HG03060 (cell line): ENCODE measurements around the gene FARP1.
"Not testable (repeated sequence)": the region's sequence is repeated elsewhere in the genome, so short reads cannot be mapped to it uniquely, and the experiment has no call there.

ENCODE experiments used
- ATAC-seq: cut with Tn5 transposase; IDR thresholded peaks from one replicate; pipeline ENCODE4 v1.9.1; 2021; ENCODE audit warnings: low read depth, moderate number of reproducible peaks; ENCODE audit not compliant: unreplicated experiment

The FARP1 gene

GRCh38 chr13:98222081-98222554, 79.2 kb downstream of the FARP1 start:
- no peak for ATAC-seq

- no peak for ATAC-seq
These were observed 79.9 kb downstream of the FARP1 start for GRCh38 chr13:98222816-98223215.

- ATAC-seq, result no peak
These were observed 80.8 kb downstream of the FARP1 start for GRCh38 chr13:98223741-98224140.

DNA sequence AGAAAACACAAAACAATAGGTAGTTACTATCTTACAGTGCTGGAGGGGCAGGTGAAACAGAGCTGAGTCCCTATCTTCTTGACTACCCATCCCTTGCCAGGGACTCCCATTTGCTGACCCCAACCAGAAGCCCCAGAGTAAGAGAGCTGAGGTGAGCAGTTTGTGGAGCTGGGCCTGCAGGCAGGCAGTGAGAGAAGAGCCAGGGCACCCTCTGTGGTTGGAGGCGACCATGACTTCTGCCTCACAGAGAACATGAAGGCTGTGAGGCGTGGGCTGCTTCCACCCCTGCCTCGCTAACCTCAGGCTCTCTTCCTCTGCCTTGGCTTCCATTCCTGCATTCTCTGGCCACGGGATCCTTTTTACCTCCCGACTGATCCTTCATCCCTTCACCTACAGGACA, 81.7 kb downstream of the FARP1 start:
- ATAC-seq, result no peak

GRCh38 chr13:98225036-98225940, 82.4 kb downstream of the FARP1 start:
- ATAC-seq, result no peak

DNA sequence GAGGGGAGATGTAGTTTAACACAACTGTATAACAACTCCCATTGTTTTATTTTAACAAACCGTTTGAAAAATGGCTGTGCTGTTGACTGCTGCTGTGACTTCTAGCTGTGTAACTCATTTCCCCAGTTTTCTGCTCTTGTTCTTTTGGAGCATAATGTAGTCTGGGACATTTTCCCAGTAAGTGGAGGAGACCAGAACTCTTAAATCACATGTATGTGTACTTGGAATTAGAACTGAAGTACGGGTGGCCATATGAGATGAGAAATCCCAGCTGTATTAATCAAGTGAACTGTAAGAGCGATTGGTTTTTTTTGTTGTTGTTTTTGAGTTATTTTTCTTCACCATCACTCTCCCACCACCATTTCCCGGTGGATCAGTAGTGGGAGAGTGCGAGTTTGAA, 83.6 kb downstream of the FARP1 start:
- no peak for ATAC-seq

GRCh38 chr13:98228661-98229341, 85.9 kb downstream of the FARP1 start:
- ATAC-seq, result no peak

- not testable (repeated sequence) for ATAC-seq
These were observed 87.9 kb downstream of the FARP1 start for GRCh38 chr13:98230762-98231161.

GRCh38 chr13:98232456-98232855, 89.6 kb downstream of the FARP1 start:
- no peak for ATAC-seq

DNA sequence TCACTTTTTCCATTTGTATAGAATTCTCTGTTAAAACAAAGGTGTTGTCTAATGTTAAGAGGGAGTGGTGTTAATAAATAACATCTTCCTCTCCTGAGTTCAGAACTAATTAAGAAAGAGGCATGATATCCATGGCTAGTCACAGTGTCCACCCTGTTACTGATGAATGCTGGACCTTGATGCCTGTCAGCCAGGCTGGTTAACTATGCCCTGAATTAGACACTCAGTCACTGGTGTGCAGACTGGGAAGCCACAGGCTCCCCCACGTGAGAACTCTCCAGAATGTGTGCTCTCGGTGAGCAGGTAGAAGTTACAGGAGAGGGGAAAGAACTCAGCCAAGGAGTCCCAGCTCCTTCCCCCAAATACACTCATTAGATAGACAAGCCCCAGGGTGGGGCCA, 90.2 kb downstream of the FARP1 start:
- ATAC-seq, result no peak

- no peak for ATAC-seq
These were observed 91.5 kb downstream of the FARP1 start for GRCh38 chr13:98234348-98234747.

GRCh38 chr13:98236197-98236596, 93.3 kb downstream of the FARP1 start:
- no peak for ATAC-seq

- ATAC-seq, result no peak
These were observed 94.4 kb downstream of the FARP1 start for GRCh38 chr13:98237331-98237730.

DNA sequence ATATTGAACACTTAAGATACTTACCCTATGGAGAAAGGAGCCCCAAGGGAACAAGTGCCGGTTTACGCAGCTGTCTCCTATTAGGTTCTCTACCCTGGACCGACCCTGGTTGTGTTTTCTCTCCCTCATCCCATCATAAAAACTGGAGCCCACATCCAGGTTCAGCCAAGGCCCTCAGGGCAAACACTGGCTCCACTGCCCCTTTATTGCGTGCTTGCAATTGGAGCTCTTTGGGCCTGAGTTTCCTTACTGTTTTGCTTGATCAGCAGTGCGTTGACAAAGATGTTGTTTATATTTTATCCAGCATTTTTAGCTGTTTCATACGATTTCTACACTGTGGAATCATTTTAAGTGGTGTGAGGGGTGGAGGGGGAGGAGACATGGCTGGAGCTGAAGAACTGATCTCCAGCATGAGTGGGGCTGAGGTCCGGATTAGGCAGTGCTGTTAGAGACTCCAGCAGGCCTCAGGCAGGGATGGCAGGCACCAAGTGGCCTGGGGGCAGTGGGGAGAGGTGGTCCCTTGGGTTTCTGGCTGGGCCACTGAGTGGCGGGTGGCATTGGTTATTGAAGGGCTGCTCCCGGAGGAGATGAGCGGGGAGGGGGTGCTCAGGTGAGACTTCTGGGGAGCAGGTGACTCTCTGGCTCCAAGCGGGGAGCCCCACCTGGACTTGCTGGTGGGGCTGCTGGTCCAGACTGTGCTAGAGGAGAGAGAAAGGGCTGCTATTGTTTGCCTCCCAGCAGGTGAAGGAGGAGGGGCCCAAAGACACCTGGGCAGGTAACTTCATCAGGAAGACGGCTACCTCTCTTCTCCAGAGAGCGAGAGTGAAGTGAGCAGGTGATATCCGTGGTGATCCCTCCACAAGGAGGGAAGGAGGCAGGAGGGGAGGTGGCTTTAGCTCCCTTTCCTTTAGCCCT, 96.5 kb downstream of the FARP1 start:
- no peak for ATAC-seq

DNA sequence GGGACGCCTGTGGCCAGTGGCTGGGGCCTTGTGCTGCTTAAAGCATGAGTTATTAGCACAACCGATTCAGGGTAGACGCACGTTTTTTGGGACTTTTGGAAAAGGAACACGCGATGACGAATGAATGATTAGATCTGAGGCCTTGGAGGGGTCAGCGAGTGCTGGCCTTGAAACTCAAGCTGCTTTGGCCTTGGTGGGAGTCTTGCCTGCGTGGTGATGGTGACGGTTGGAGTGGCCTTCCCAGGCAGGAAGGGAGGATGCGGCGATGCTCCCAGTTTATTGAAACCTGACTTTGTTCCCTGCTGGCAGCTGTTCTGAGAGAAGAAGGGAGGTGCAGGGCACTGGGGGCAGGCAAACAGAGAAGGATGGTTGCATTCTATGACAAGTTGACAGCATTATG, 97.2 kb downstream of the FARP1 start:
- ATAC-seq, result no peak

- ATAC-seq, result no peak
These were observed 98.1 kb downstream of the FARP1 start for GRCh38 chr13:98240974-98241373.

- ATAC-seq, result no peak
These were observed 99.1 kb downstream of the FARP1 start for GRCh38 chr13:98241976-98242375.

GRCh38 chr13:98242403-98242802, 99.5 kb downstream of the FARP1 start:
- no peak for ATAC-seq

DNA sequence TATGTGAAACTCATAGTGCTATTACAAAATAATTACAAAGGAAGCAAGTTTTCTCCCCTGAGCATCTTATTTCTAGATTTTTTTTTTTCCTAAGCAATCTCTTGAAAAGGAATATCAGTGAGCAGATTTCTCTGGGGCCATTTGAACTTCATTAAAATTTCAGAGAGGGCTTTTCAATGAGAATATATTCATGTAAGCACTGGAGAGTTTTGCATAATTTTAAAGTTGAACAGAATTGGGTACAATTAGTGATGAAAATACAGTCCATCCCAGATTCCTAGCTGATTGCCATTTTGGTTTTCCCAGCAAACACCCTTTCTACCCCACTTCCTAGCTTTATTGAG, 101.0 kb downstream of the FARP1 start:
- ATAC-seq, result no peak

DNA sequence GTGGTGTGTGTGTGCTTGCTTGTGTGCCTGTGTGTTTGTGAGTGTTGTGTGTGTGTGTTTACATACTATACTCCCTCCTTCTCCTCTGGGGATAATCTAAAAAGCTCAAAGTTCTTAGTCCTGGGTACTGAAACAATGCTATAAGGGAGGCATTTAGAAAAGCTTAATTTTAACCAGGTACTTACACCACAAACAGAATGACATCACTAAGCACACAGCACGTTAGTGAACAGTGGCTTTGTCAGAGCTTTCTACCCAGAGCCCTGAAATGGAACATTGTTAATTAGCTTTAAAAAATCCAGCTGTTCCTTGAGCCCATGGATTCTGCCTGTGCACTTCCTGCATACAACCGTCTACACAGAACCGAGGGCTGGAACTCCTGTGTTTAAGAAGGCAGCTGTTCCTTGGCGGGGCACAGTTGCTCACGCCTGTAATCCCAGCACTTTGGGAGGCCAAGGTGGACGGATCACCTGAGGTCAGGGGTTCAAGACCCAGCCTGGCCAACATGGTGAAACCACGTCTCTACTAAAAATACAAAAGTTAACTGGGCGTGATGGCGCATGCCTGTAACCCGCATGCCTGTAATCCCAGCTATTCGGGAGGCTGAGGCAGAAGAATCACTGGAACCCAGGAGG, 103.8 kb downstream of the FARP1 start:
- no peak for ATAC-seq
